ENCODE measurements around the gene MYEF2.

MYEF2 gene

GRCh38 chr15:48144889-48145288, 33.2 kb downstream of the MYEF2 start:
- no peak for DNase-seq

DNA sequence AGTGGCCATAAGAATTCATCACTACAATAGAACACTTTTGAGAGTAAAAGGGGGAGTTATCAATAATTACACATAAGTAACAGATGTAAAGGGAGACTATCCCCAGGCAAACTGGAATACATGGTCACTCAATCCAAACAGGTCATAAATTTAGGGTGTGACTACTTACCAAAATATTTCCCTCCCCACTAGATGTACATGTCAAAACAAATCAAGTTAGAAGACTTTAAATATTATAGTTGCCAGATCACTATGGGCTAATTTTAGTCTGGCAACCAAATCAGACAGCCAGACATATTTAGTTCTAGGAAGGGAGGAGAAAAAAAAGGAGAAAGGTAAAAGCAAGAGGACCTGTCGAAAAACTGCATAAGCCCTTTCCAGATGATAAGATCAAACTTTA, 34.2 kb downstream of the MYEF2 start:
- DNase-seq, result no peak

- DNase-seq, result no peak
Measured at GRCh38 chr15:48132874-48133273, 45.2 kb downstream of the MYEF2 start.

GRCh38 chr15:48131324-48131723, 46.8 kb downstream of the MYEF2 start:
- DNase-seq, result no peak

GRCh38 chr15:48126667-48127355, 51.3 kb downstream of the MYEF2 start:
- no peak for DNase-seq

GRCh38 chr15:48121849-48122248, 56.2 kb downstream of the MYEF2 start:
- DNase-seq, result no peak

- no peak for DNase-seq
Measured at GRCh38 chr15:48120745-48121144, 57.4 kb downstream of the MYEF2 start, which contains the start of gene SLC24A5. TSS of gene SLC24A5 (plus strand) at chr15:48120990. CDS start at chr15:48121045, 55 bp downstream.

GRCh38 chr15:48119277-48119676, 58.8 kb downstream of the MYEF2 start:
- no peak for DNase-seq

GRCh38 chr15:48112242-48112641, 65.9 kb downstream of the MYEF2 start:
- no peak for DNase-seq

DNA sequence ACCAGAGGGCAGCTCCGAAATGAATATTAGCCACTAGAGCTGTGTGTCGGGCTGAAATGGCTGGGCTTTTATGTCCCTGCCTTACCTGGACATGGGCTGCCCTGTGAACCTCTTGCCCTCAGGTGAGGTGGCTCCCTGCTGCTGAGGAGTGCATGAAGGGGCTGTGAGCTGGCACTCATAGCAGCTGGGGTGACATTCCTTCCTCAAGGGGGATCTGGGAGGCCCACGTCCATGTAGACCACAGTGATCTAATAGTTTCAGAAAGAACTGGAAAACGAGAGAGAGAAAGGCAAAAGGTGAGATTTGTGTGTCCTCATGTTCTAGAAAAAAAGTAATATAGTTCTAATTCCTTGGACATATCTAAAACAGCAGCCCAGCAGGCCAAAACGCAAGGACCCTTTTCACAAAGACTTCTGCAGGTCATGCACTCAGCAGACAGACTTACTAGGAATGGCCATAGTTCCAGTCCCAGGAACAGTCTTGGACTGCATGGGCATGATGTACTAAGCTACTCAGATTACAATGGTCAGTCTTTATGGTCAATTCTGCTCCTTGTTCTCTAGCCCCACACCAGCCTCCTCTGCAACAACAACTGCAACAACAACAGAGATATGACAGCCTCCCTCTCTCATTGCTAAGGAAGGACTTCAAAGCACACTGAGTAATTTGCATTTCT, 68.1 kb downstream of the MYEF2 start:
- DNase-seq, result no peak

DNA sequence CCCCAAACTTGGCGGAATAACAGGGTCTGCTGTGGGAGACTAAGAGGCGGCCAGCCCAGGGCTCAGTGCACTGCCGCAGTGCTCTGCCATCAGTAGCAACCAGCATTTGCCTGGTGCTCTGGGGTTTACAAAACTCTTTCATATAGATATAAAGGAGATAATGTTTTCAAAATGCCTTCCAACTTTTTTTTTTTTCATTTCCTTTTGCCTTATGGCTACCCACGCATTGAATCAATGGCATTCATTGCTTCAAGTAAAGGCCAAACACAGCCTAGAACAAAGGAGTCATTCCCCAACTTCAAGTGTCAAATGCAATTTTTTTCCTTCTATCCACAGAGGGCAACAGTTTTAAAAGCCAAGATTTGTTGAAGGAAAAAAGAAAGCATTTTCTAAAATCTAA, 68.9 kb downstream of the MYEF2 start:
- no peak for DNase-seq

GRCh38 chr15:48105936-48106335, 72.2 kb downstream of the MYEF2 start:
- DNase-seq, result no peak

DNA sequence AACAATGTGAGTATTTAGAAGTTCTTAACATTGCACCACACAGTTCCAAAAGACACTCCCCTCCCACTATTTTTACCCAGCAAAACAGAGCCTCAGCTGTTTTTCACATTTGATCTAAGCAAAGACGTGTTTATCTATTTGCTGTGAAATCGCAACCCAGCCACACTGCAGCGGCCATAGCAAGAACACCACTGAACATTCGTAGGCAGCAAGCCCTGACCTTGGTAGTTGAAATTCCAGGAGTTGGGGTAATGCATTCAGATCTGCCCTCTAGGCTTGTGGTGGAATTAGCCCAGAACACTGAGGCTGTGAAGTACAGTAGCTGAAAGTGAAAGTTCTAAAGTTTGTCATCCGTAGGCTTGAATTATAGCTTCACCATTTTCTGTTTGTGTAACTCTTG, 74.4 kb downstream of the MYEF2 start:
- no peak for DNase-seq

DNA sequence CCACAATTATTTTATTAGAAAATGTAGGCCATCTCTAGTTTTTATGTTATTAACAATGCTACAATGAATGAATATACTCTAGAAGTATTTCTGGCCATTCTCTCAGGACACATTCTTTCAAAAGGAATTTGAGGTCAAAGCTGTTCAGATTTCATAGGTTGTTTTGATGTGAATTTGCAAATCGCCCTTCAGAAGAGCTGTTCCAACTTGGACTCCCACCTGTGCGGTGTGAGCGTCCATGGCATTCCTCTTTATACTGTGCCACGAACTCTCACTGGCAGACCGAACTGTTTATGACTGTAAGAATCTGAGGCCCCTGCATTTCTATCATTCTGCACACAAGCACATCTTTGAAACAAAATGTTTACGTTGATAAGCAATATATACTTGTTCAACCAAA, 75.9 kb downstream of the MYEF2 start:
- DNase-seq, result no peak

GRCh38 chr15:48101376-48101961, 76.6 kb downstream of the MYEF2 start:
- no peak for DNase-seq

DNA sequence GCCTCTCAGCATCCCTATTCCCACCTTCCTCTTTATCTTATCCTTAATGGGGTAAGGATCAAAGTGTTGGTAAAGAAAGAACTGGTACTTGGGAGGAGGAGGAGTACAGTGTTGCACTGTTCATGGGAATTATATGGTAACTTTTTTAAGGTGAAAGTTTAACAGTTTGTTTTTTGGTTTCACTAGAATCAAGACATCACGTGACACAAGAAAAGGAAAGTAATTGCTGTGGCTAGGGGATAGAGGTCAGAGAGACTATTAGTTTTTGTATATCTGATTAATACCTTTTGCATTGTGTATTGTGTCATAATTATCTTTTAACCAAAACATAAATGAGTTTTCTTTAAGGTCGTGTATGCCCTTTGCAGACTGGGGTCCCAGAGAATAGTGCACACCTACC, 80.8 kb downstream of the MYEF2 start:
- DNase-seq, result no peak

DNA sequence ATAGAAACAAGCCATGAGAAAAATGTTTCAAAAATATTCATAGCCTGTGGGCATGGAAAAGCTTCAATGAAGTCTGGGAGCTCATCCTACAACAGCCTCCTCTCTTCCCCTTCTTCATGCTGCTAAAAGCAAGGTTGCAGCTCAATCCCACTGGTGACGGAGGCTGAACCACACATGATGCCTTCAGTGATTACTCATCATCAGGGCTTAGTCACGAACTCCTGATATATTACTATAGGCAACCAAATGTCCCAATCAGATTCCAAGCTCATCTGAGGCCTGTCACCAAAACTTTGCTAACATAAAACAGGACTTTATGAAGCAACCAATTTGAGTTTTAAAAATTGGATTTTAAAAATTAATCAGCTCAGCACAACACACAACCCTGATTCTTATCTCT, 81.3 kb downstream of the MYEF2 start:
- DNase-seq, result no peak

GRCh38 chr15:48096355-48096786, 81.7 kb downstream of the MYEF2 start:
- no peak for DNase-seq

DNA sequence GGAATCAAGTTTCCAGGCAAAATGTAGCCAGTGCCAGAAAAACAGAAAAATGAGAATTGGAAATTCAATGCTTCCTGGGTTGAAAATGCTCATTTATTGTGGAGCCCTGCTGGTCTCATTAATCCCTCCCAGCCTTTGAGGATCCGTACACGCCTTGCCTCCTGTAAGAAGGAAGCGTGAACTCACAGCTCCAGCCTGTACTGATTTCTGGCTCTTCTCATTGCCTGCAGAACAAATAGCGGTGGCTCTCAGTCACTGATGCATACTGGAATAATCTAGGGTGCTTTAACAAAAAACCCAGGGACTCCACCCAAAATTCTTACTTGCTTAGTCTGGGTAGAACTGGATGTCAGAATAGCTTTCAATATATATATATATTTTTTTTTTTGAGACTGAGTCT, 86.6 kb downstream of the MYEF2 start:
- no peak for DNase-seq

DNA sequence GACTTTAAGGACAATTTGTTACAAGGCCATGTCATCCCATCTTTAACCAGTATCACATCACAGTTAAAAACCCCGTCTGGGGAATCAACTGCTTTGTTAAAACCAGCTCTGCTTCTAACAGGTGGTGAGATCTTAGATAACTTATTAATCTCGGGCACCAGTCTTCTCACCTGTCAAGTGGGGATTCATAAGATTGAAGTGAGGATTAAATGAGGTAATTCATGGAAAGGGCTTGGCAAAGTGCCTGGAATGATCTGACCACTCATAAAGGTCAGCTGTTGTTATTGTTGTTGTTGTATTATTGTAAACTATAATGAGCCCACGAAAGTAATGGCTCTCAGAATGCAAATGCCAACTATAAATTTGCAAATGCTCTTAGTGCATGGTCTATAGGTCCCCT, 87.4 kb downstream of the MYEF2 start:
- no peak for DNase-seq

- DNase-seq, result no peak
Measured at GRCh38 chr15:48090115-48090514, 88.0 kb downstream of the MYEF2 start.

GRCh38 chr15:48089702-48090101, 88.4 kb downstream of the MYEF2 start:
- DNase-seq, result no peak

GRCh38 chr15:48087844-48088243, 90.3 kb downstream of the MYEF2 start:
- no peak for DNase-seq

DNA sequence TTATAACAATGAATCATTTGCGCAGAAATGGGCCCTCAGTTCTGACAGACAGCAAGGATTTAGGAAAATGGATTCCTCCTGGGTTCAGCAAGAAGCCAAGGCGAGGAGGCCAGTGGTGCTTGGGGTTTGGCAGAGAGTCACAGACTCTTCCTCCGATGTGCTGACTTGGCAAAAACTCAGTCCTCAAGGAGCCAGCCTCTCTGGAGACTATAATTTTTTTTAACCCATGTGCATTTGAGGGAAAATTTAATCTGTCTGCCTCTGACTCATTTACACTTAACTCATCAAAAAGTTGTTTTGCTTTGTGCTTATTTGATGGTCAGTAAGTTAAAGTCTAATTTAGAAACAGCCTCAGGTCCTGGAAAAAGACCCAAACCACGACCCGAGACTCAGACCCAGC, 91.5 kb downstream of the MYEF2 start:
- DNase-seq, result no peak

Data from stimulated activated CD4-positive, alpha-beta T cell treated with anti-CD3 and anti-CD28 coated beads, Interleukin-2, amount 100 ng/mL, for 48 hours (primary cell).